ENCODE measurements around the gene ITPR1.

The ITPR1 gene

DNA sequence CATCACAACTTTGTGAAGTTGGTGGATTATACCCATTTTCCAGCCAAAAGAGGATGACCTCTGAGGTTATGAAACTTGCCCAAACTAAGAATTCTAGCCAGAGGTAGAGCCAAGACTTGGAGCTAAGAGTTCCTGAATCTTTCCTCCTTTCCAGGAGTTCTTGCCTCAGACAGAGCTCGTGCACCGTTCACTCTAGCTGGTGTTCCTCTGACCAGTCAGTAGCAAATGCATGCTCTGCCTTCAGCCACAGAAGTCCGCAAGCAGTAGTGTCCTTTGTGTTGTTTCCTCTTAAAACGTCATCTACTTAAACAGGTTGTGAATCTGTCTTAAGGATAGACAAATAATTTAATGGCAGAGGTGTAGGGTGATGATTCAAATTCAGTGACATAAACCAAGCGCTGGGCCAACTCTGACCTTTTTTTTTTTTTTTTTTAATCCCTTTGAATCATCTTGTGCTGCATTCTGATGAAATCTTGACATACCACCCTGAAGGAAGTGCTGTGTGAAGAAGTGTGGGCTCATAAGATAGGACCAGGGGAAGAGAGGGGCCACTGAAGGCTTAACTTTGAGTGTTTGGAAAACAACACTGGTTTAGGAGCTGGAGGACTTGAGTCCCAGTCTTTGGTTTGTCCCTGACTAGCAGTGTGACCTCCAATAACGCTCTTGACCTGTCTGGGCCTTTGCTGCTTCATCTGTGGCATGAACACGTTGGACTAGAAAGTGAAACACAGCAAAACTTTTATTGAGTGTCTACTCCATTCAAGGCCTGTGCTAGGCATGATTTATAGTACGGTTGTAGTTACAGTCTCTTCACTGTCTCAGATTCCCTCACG lies 53.4 kb downstream of the ITPR1 start:
- peaks cover 1% of the 10 kb centered on the region; the same call in 1 of the 2 replicates for H3K4me1 ChIP-seq (ENCODE audit: control insufficient read depth, insufficient read depth, low read length)
- H3K4me3 ChIP-seq (ENCODE audit: low read depth, low read length), result no peak overlapping the region
- CTCF ChIA-PET, result no interaction called here
- H3K36me3 ChIP-seq (ENCODE audit: control insufficient read depth in 2 of 2, insufficient read depth in 1 of 2, low read length in 2 of 2), result no peaks in the 10 kb centered on the region
- POLR2A ChIA-PET, result no interaction called here
- TF ChIP-seq ZNF426 (tag by site-specific recombination; IDR thresholded peaks at IDR 0.05) (no peak), ZNF654 (tag by site-specific recombination; IDR thresholded peaks at IDR 0.05; ENCODE audit: low read depth) (no peak), ZNF155 (tag by site-specific recombination; IDR thresholded peaks at IDR 0.05) (no peak), ZNF174 (tag by site-specific recombination; IDR thresholded peaks at IDR 0.05) (no peak), ZNF157 (tag by site-specific recombination; IDR thresholded peaks at IDR 0.05) (no peak), ZNF843 (tag by site-specific recombination; IDR thresholded peaks at IDR 0.05) (no peak), IKZF3 (tag by site-specific recombination; IDR thresholded peaks at IDR 0.05) (no peak), ZNF423 (tag by site-specific recombination; IDR thresholded peaks at IDR 0.05) (no peak)
- TF ChIP-seq, protein P1, sequence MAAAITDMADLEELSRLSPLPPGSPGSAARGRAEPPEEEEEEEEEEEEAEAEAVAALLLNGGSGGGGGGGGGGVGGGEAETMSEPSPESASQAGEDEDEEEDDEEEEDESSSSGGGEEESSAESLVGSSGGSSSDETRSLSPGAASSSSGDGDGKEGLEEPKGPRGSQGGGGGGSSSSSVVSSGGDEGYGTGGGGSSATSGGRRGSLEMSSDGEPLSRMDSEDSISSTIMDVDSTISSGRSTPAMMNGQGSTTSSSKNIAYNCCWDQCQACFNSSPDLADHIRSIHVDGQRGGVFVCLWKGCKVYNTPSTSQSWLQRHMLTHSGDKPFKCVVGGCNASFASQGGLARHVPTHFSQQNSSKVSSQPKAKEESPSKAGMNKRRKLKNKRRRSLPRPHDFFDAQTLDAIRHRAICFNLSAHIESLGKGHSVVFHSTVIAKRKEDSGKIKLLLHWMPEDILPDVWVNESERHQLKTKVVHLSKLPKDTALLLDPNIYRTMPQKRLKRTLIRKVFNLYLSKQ (tag by site-specific recombination; IDR thresholded peaks at IDR 0.05; ENCODE audit: borderline replicate concordance), result no peak
- H3K9me3 ChIP-seq (ENCODE audit: control insufficient read depth, insufficient read depth, low read depth, low read length), result no peaks in the 10 kb centered on the region
- no peak overlapping the region for H3K27ac ChIP-seq (ENCODE audit: extremely low read depth, low read depth, low read length)

DNA sequence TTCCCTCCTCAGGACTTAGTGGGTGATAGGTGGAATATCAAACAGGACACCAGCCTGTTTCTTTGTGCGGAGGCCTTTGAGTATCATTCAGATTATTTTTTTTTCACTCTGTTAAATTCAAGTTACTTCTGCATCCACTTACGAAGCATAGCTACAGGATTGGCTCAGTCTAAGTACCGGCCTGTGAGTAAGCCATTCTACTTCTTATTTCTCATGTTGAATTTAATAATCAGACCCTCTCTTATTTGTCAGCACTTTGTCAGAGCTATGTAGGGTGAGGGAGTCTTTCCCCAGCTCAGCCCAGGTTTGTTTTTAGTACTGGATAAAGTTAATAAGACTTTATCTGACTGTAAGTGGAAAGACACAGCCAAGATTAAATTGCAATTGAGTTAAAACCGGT lies 54.7 kb downstream of the ITPR1 start:
- Histone ChIP-seq H3K9me3 (ENCODE audit: control insufficient read depth, insufficient read depth, low read depth, low read length) (no peaks in the 10 kb centered on the region), H3K4me3 (ENCODE audit: low read depth, low read length) (no peak overlapping the region), H3K36me3 (ENCODE audit: control insufficient read depth in 2 of 2, insufficient read depth in 1 of 2, low read length in 2 of 2) (no peaks in the 10 kb centered on the region), H3K4me1 (ENCODE audit: control insufficient read depth, insufficient read depth, low read length) (peaks cover 5% of the 10 kb centered on the region; the same call in 1 of the 2 replicates), H3K27ac (ENCODE audit: extremely low read depth, low read depth, low read length) (no peak overlapping the region)
- TF ChIP-seq, protein P2, sequence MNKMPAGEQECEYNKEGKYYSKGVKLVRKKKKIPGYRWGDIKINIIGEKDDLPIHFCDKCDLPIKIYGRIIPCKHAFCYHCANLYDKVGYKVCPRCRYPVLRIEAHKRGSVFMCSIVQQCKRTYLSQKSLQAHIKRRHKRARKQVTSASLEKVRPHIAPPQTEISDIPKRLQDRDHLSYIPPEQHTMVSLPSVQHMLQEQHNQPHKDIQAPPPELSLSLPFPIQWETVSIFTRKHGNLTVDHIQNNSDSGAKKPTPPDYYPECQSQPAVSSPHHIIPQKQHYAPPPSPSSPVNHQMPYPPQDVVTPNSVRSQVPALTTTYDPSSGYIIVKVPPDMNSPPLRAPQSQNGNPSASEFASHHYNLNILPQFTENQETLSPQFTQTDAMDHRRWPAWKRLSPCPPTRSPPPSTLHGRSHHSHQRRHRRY (tag by site-specific recombination; IDR thresholded peaks at IDR 0.05), result no peak
- no peak for TF ChIP-seq MZF1 (tag by site-specific recombination; IDR thresholded peaks at IDR 0.05; ENCODE audit: borderline replicate concordance)
- no peak for TF ChIP-seq ZNF146 (tag by site-specific recombination; IDR thresholded peaks at IDR 0.05)
- no peak for TF ChIP-seq GLIS2 (tag by site-specific recombination; IDR thresholded peaks at IDR 0.05)
- TF ChIP-seq ZNF324 (tag by site-specific recombination; IDR thresholded peaks at IDR 0.05), result no peak
- no peak for TF ChIP-seq ZNF501 (tag by site-specific recombination; IDR thresholded peaks at IDR 0.05)
- TF ChIP-seq, protein P3, sequence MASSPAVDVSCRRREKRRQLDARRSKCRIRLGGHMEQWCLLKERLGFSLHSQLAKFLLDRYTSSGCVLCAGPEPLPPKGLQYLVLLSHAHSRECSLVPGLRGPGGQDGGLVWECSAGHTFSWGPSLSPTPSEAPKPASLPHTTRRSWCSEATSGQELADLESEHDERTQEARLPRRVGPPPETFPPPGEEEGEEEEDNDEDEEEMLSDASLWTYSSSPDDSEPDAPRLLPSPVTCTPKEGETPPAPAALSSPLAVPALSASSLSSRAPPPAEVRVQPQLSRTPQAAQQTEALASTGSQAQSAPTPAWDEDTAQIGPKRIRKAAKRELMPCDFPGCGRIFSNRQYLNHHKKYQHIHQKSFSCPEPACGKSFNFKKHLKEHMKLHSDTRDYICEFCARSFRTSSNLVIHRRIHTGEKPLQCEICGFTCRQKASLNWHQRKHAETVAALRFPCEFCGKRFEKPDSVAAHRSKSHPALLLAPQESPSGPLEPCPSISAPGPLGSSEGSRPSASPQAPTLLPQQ (tag by site-specific recombination; IDR thresholded peaks at IDR 0.05), result no peak
- TF ChIP-seq ZNF560 (tag by site-specific recombination; IDR thresholded peaks at IDR 0.05; ENCODE audit: borderline replicate concordance), result no peak
- TF ChIP-seq ZNF664 (tag by site-specific recombination; IDR thresholded peaks at IDR 0.05), result no peak
- TF ChIP-seq OSR2 (tag by site-specific recombination; IDR thresholded peaks at IDR 0.05), result no peak
- POLR2A ChIA-PET, result no interaction called here
- CTCF ChIA-PET, result no interaction called here

Data from HEK293 (cell line).